Measurements from ENCODE around the gene ZBED5. TPM values are rescaled to one million over a fixed set of nuclear protein-coding genes. Genes with fewer than 3 reads are reported as not detected.

ZBED5 gene
- total and polyA plus RNA-seq, 7 donors, result 20.0 to 47.8 (median 26.4) TPM

DNA sequence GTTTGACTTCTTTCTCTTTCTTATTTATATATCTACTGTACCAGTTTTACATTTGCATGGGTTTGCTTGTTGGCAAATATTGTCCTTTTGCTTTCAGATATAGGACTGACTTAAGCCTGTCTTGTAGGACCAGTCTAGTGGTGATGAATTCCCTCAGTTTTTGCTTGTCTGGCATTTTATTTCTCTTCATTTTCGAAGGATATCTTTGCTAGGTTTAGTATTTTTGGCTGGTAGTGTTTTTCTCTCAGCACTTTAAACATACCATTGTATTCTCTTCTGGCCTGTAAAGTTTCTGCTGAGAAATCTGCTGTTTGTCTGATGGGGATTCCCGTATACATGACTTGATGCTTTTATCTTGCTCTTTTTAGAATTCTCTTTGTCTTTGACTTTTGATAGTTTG lies 14.2 kb upstream of the ZBED5 start:
- TF ChIP-seq, protein P1, sequence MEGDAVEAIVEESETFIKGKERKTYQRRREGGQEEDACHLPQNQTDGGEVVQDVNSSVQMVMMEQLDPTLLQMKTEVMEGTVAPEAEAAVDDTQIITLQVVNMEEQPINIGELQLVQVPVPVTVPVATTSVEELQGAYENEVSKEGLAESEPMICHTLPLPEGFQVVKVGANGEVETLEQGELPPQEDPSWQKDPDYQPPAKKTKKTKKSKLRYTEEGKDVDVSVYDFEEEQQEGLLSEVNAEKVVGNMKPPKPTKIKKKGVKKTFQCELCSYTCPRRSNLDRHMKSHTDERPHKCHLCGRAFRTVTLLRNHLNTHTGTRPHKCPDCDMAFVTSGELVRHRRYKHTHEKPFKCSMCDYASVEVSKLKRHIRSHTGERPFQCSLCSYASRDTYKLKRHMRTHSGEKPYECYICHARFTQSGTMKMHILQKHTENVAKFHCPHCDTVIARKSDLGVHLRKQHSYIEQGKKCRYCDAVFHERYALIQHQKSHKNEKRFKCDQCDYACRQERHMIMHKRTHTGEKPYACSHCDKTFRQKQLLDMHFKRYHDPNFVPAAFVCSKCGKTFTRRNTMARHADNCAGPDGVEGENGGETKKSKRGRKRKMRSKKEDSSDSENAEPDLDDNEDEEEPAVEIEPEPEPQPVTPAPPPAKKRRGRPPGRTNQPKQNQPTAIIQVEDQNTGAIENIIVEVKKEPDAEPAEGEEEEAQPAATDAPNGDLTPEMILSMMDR (IDR thresholded peaks at IDR 0.05), result no peak
- intact Hi-C loops (cut with DNase I), result no loop called here
- no peak overlapping the region for H3K4me3 ChIP-seq
- no peaks in the 10 kb centered on the region for H3K36me3 ChIP-seq (ENCODE audit: insufficient read depth in 1 of 2, low read depth in 1 of 2)
- WGBS, 3 donors, result 92 to 100% (median 95%) methylated on average over 2 of the region's 2 CpGs
- H3K27ac ChIP-seq, result no peak overlapping the region
- H3K9me3 ChIP-seq, result peaks cover 21% of the 10 kb centered on the region
- DNase-seq (no peak), ATAC-seq (no peak)
- peaks cover 21% of the 10 kb centered on the region for H3K4me1 ChIP-seq
- no peaks in the 10 kb centered on the region for H3K27me3 ChIP-seq (ENCODE audit: insufficient read depth in 3 of 3, low read length in 2 of 3)

- ATAC-seq (no peak), DNase-seq (no peak)
- 95 to 99% (median 96%) methylated on average over 3 of the region's 3 CpGs for WGBS, 3 donors
- H3K9me3 ChIP-seq, result peaks cover 15% of the 10 kb centered on the region
- no peaks in the 10 kb centered on the region for H3K27me3 ChIP-seq (ENCODE audit: insufficient read depth in 3 of 3, low read length in 2 of 3)
- no peaks in the 10 kb centered on the region for H3K36me3 ChIP-seq (ENCODE audit: insufficient read depth in 1 of 2, low read depth in 1 of 2)
- intact Hi-C loops (cut with DNase I), result no loop called here
- H3K4me3 ChIP-seq, result no peak overlapping the region
- H3K4me1 ChIP-seq, result peaks cover 28% of the 10 kb centered on the region
- peak overlapping the region; percentile 27 for H3K27ac ChIP-seq
- TF ChIP-seq, protein P1 (IDR thresholded peaks at IDR 0.05), result no peak
Measured at GRCh38 chr11:10868352-10868751, 10.5 kb upstream of the ZBED5 start.

GRCh38 chr11:10866893-10867331 lies 9.1 kb upstream of the ZBED5 start:
- peak in 3 of 4 donors; percentile 52 to 68 (median 68) for ATAC-seq
- H3K4me3 ChIP-seq, result peak overlapping the region; percentile 17

GRCh38 chr11:10865837-10866270 lies 8.0 kb upstream of the ZBED5 start:
- TF ChIP-seq, protein P1 (IDR thresholded peaks at IDR 0.05), result no peak
- H3K27me3 ChIP-seq (ENCODE audit: insufficient read depth in 3 of 3, low read length in 2 of 3), result no peaks in the 10 kb centered on the region
- peaks cover 34% of the 10 kb centered on the region for H3K4me1 ChIP-seq
- ATAC-seq (no peak), DNase-seq (no peak)
- intact Hi-C loops (cut with DNase I), result no loop called here
- H3K9me3 ChIP-seq, result no peaks in the 10 kb centered on the region
- no peak overlapping the region for H3K4me3 ChIP-seq
- H3K27ac ChIP-seq, result peak overlapping the region; percentile 71
- no peaks in the 10 kb centered on the region for H3K36me3 ChIP-seq (ENCODE audit: insufficient read depth in 1 of 2, low read depth in 1 of 2)

More at GRCh38 chr11:10866893-10867331, 9.1 kb upstream of the ZBED5 start:
- H3K4me1 ChIP-seq, result peaks cover 34% of the 10 kb centered on the region
- intact Hi-C loops (cut with DNase I), result no loop called here
- no peaks in the 10 kb centered on the region for H3K27me3 ChIP-seq (ENCODE audit: insufficient read depth in 3 of 3, low read length in 2 of 3)
- 65 to 82% (median 67%) methylated on average over 10 of the region's 10 CpGs for WGBS, 3 donors
- no peak for DNase-seq
- peaks cover under 1% of the 10 kb centered on the region for H3K9me3 ChIP-seq
- H3K27ac ChIP-seq, result peak overlapping the region; percentile 60
- no peaks in the 10 kb centered on the region for H3K36me3 ChIP-seq (ENCODE audit: insufficient read depth in 1 of 2, low read depth in 1 of 2)
- TF ChIP-seq, protein P1 (IDR thresholded peaks at IDR 0.05), result no peak

DNA sequence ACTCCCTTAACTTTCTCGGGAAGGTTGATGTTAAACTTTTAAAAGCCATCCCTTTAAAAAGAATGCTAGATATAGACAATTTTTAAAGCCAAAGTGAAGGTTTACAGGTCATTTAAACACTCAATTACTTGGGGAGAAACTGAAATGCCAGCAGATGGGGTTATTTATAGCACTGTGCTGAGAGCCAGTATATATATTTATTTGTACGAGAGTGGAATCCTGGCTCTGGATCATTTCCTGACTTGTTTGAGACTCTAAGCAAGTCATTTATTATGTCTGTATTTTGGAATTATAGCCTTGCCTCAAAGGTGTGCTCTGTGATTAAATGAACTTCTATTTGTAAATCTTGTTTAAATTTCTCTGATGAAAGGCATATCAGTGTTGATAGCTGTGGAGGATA lies 6.8 kb upstream of the ZBED5 start:
- intact Hi-C loops (cut with DNase I), result no loop called here
- H3K27me3 ChIP-seq (ENCODE audit: insufficient read depth in 3 of 3, low read length in 2 of 3), result no peaks in the 10 kb centered on the region
- ATAC-seq (peak in 1 of 4 donors; percentile 50), DNase-seq (no peak)
- WGBS, 3 donors, result 25 to 34% (median 29%) methylated on average over 2 of the region's 2 CpGs
- H3K9me3 ChIP-seq, result no peaks in the 10 kb centered on the region
- H3K4me1 ChIP-seq, result peaks cover 46% of the 10 kb centered on the region
- peak overlapping the region; percentile 13 for H3K4me3 ChIP-seq
- no peaks in the 10 kb centered on the region for H3K36me3 ChIP-seq (ENCODE audit: insufficient read depth in 1 of 2, low read depth in 1 of 2)
- TF ChIP-seq, protein P1 (IDR thresholded peaks at IDR 0.05), result no peak
- H3K27ac ChIP-seq, result peak overlapping the region; percentile 71

Measured in psoas muscle (tissue), 8 donors.